HG03354 (cell line): Measurements from ENCODE around the gene PCDHA6.
"Not testable (repeated sequence)": the region's sequence is repeated elsewhere in the genome, so short reads cannot be mapped to it uniquely, and the experiment has no call there.

ENCODE experiments used
- ATAC-seq: cut with Tn5 transposase; IDR thresholded peaks from one replicate; pipeline ENCODE4 v1.9.1; 2021; ENCODE audit warnings: mild to moderate bottlenecking; ENCODE audit not compliant: unreplicated experiment, poor library complexity, severe bottlenecking

Gene PCDHA6

GRCh38 chr5:140857177-140857986 is 29.6 kb downstream of the PCDHA6 start:
- ATAC-seq: no peak

- ATAC-seq: no peak
These were observed 30.2 kb downstream of the PCDHA6 start for GRCh38 chr5:140857987-140858240.

GRCh38 chr5:140862441-140863295 is 34.9 kb downstream of the PCDHA6 start:
- ATAC-seq: no peak

GRCh38 chr5:140868721-140869554 is 41.2 kb downstream of the PCDHA6 start, which contains the start of gene PCDHA11:
PCDHA11 (plus strand) TSS chr5:140868957; CDS start chr5:140869104, 147 bp downstream.
- ATAC-seq: no peak

- no peak for ATAC-seq
These were observed 41.8 kb downstream of the PCDHA6 start for GRCh38 chr5:140869555-140869886.

GRCh38 chr5:140870221-140871201 is 42.8 kb downstream of the PCDHA6 start:
- no peak for ATAC-seq

GRCh38 chr5:140875085-140876065 is 47.6 kb downstream of the PCDHA6 start, which contains the start of gene PCDHA12:
PCDHA12 (plus strand) TSS chr5:140875308; CDS start chr5:140875473, 165 bp downstream.
- ATAC-seq: no peak

GRCh38 chr5:140876541-140877261 is 48.9 kb downstream of the PCDHA6 start:
- not testable (repeated sequence) for ATAC-seq

GRCh38 chr5:140877262-140877581 is 49.5 kb downstream of the PCDHA6 start:
- ATAC-seq: no peak
